ENCODE results near the gene ROBO2.

Gene ROBO2

GRCh38 chr3:77571971-77572715 lies 532.2 kb downstream of the ROBO2 start:
- no peak for DNase-seq (ENCODE audit: low read depth in 2 of 2)

- no peak for DNase-seq (ENCODE audit: low read depth in 2 of 2)
These were observed 537.4 kb downstream of the ROBO2 start for GRCh38 chr3:77577264-77577663.

- no peak for DNase-seq (ENCODE audit: low read depth in 2 of 2)
These were observed 546.3 kb downstream of the ROBO2 start for GRCh38 chr3:77586216-77586615.

GRCh38 chr3:77588863-77589262 lies 549.0 kb downstream of the ROBO2 start:
- no peak for DNase-seq (ENCODE audit: low read depth in 2 of 2)

GRCh38 chr3:77590191-77590590 lies 550.3 kb downstream of the ROBO2 start:
- DNase-seq (ENCODE audit: low read depth in 2 of 2), result no peak

- DNase-seq (ENCODE audit: low read depth in 2 of 2), result no peak
These were observed 555.5 kb downstream of the ROBO2 start for GRCh38 chr3:77595371-77595870.

- no peak for DNase-seq (ENCODE audit: low read depth in 2 of 2)
These were observed 560.0 kb downstream of the ROBO2 start for GRCh38 chr3:77599948-77600347.

GRCh38 chr3:77601823-77602415 lies 562.0 kb downstream of the ROBO2 start:
- DNase-seq (ENCODE audit: low read depth in 2 of 2), result no peak

GRCh38 chr3:77602722-77603121 lies 562.8 kb downstream of the ROBO2 start:
- no peak for DNase-seq (ENCODE audit: low read depth in 2 of 2)

- DNase-seq (ENCODE audit: low read depth in 2 of 2), result no peak
These were observed 565.4 kb downstream of the ROBO2 start for GRCh38 chr3:77605308-77605707.

- DNase-seq (ENCODE audit: low read depth in 2 of 2), result no peak
These were observed 566.0 kb downstream of the ROBO2 start for GRCh38 chr3:77605865-77606264.

- no peak for DNase-seq (ENCODE audit: low read depth in 2 of 2)
These were observed 566.5 kb downstream of the ROBO2 start for GRCh38 chr3:77606372-77606771.

- DNase-seq (ENCODE audit: low read depth in 2 of 2), result no peak
These were observed 578.8 kb downstream of the ROBO2 start for GRCh38 chr3:77618686-77619085.

- DNase-seq (ENCODE audit: low read depth in 2 of 2), result no peak
These were observed 580.1 kb downstream of the ROBO2 start for GRCh38 chr3:77620009-77620408.

GRCh38 chr3:77623500-77623899 lies 583.6 kb downstream of the ROBO2 start:
- DNase-seq (ENCODE audit: low read depth in 2 of 2), result no peak

GRCh38 chr3:77626157-77626556 lies 586.3 kb downstream of the ROBO2 start:
- DNase-seq (ENCODE audit: low read depth in 2 of 2), result no peak

GRCh38 chr3:77648214-77648613 lies 608.3 kb downstream of the ROBO2 start:
- no peak for DNase-seq (ENCODE audit: low read depth in 2 of 2)

- no peak for DNase-seq (ENCODE audit: low read depth in 2 of 2)
These were observed 608.8 kb downstream of the ROBO2 start for GRCh38 chr3:77648664-77649063.

GRCh38 chr3:77652624-77653023 lies 612.7 kb downstream of the ROBO2 start:
- no peak for DNase-seq (ENCODE audit: low read depth in 2 of 2)

GRCh38 chr3:77655396-77655795 lies 615.5 kb downstream of the ROBO2 start:
- DNase-seq (ENCODE audit: low read depth in 2 of 2), result no peak

- no peak for DNase-seq (ENCODE audit: low read depth in 2 of 2)
These were observed 620.8 kb downstream of the ROBO2 start for GRCh38 chr3:77660718-77661117.

- no peak for DNase-seq (ENCODE audit: low read depth in 2 of 2)
These were observed 628.0 kb downstream of the ROBO2 start for GRCh38 chr3:77667901-77668300.

GRCh38 chr3:77668376-77668775 lies 628.5 kb downstream of the ROBO2 start:
- no peak for DNase-seq (ENCODE audit: low read depth in 2 of 2)
